Transverse colon (tissue), 4 donors: ENCODE data around the gene NFE2L3. TPM values are rescaled to one million over a fixed set of nuclear protein-coding genes. Genes with fewer than 3 reads are reported as not detected.

ENCODE experiments used
- DNase-seq: peaks from one replicate; pipeline ENCODE4 v3.0.0-alpha.2; 2019
- H3K27ac ChIP-seq, 4 donors: fragments of 200-600 bp; sonication (generic); 2 replicates each; pipeline ENCODE4 v1.5.1; 2016 to 2018; ENCODE audit warnings: inconsistent platforms in 4 of 4
- H3K27me3 ChIP-seq: fragments of 200-600 bp; sonication (generic); 2 replicates; pipeline ENCODE4 v1.5.1; 2017; ENCODE audit warnings: inconsistent platforms
- H3K36me3 ChIP-seq, 4 donors: fragments of 200-600 bp; sonication (generic); 2 replicates each; pipeline ENCODE4 v1.5.1; 2017 to 2019; ENCODE audit warnings: inconsistent platforms in 4 of 4
- H3K4me1 ChIP-seq, 4 donors: fragments of 200-600 bp; sonication (generic); 2 replicates each; pipeline ENCODE4 v1.5.1; 2017 to 2020; ENCODE audit warnings: inconsistent platforms in 4 of 4
- H3K4me3 ChIP-seq, 4 donors: fragments of 200-600 bp; sonication (generic); 1 replicate in 1 of 4; 2 replicates in 3 of 4; pipeline versions ENCODE4 v1.5.1 to v1.6.1; 2017 to 2019; ENCODE audit warnings: inconsistent platforms in 4 of 4
- H3K9me3 ChIP-seq, 2 donors: fragments of 200-600 bp; sonication (generic); 2 replicates each; pipeline ENCODE4 v1.5.1; 2017 to 2019; ENCODE audit warnings: inconsistent platforms in 2 of 2
- CTCF ChIP-seq, 5 experiments: fragments of 200-600 bp in 3 of 5; fragments of 450-650 bp in 2 of 5; sonication (generic) in 3 of 5; IDR thresholded peaks; 1 replicate in 2 of 5; 2 replicates in 3 of 5; pipeline ENCODE4 v1.5.1; 2016 to 2017; ENCODE audit warnings: antibody characterized with exemption in 5 of 5, inconsistent platforms in 3 of 5, mild to moderate bottlenecking in 2 of 5, moderate library complexity in 1 of 5
- EP300 ChIP-seq: sonication (generic); formaldehyde crosslinking; IDR thresholded peaks from one replicate; pipeline ENCODE4 v1.6.1; 2017; ENCODE audit warnings: antibody characterized with exemption, low read depth
- POLR2A ChIP-seq: fragments of 450-650 bp; IDR thresholded peaks from one replicate; pipeline ENCODE4 v1.6.1; 2016; ENCODE audit warnings: antibody characterized with exemption, mild to moderate bottlenecking, moderate library complexity
- POLR2AphosphoS5 ChIP-seq, 3 donors: sonication (generic); formaldehyde crosslinking; IDR thresholded peaks; one replicate each; pipeline ENCODE4 v1.6.1; 2016; ENCODE audit warnings: antibody characterized with exemption in 3 of 3
- WGBS, 2 donors: methylation state at CpG; one replicate each; pipeline ENCODE4 v1.1.5; 2018; ENCODE audit warnings: low coverage in 1 of 2; 5-methylcytosine and 5-hydroxymethylcytosine counted together
- in situ Hi-C, 4 donors: fragments of 200-750 bp; cut with MboI; loops; one replicate each; pipeline versions ENCODE4 v1.15.0 to v1.15.1; 2017; ENCODE audit warnings: low sequenced_read_pairs in 3 of 4, low pct_ligation_motif_present in 1 of 4, low pct_unique_long_range_greater_than_20kb in 1 of 4
- intact Hi-C: fragments of 100-400 bp; cut with DNase I; formaldehyde crosslinking; loops from one replicate; pipeline ENCODE4 v1.15.1; 2023; ENCODE audit warnings: low total_unique reads
- total RNA-seq, 4 donors: library from RNA; depleted of rRNA; stranded (reverse); fragments of >200 nt; gene quantifications; one replicate each; pipeline ENCODE4 v1.1.0, GENCODE V29; 2016

The NFE2L3 gene
- total RNA-seq, 4 donors from 2014 or later: 1.4 to 11.4 (median 6.6) TPM

- in situ Hi-C loops: loop anchor here in 2 of 4 donors (25.0 kb wide), 1 partner anchor 984 kb away; the partner anchor contains the start of genes HOXA10 (in 2 of the 2), HOXA3 (in 2 of the 2), HOXA7 (in 2 of the 2) and HOXA9 (in 2 of the 2)
- WGBS, 2 donors: 83 to 84% methylated on average over 4 to 7 of the region's 7 CpGs
- no peak overlapping the region for H3K27ac ChIP-seq
These were observed 26.4 kb downstream of the NFE2L3 start for GRCh38 chr7:26178272-26178960.

GRCh38 chr7:26179422-26179821, 27.4 kb downstream of the NFE2L3 start:
- Histone ChIP-seq H3K9me3 (no peaks in the 10 kb centered on the region), H3K27ac (no peak overlapping the region), H3K27me3 (no peaks in the 10 kb centered on the region), H3K4me1 (no peaks in the 10 kb centered on the region), H3K36me3 (no peaks in the 10 kb centered on the region), H3K4me3 (no peak overlapping the region)
- intact Hi-C loops: no loop called here
- no peak for DNase-seq
- in situ Hi-C loops: loop anchor here in 2 of 4 donors (25.0 kb wide), 1 partner anchor 983 kb away; the partner anchor contains the start of genes HOXA10 (in 2 of the 2), HOXA3 (in 2 of the 2), HOXA7 (in 2 of the 2) and HOXA9 (in 2 of the 2)
- TF ChIP-seq CTCF (IDR thresholded peaks at IDR 0.05) (no peak), POLR2AphosphoS5 (IDR thresholded peaks at IDR 0.05) (no peak), POLR2A (no peak), EP300 (no peak)
- 50 to 80% methylated on average over 2 to 5 of the region's 5 CpGs for WGBS, 2 donors

More at GRCh38 chr7:26178272-26178960, 26.4 kb downstream of the NFE2L3 start:
- no peaks in the 10 kb centered on the region for H3K4me1 ChIP-seq
- DNase-seq: no peak
- no peaks in the 10 kb centered on the region for H3K36me3 ChIP-seq
- no peaks in the 10 kb centered on the region for H3K27me3 ChIP-seq
- H3K4me3 ChIP-seq: no peak overlapping the region
- TF ChIP-seq EP300 (no peak), POLR2A (no peak), POLR2AphosphoS5 (IDR thresholded peaks at IDR 0.05) (no peak), CTCF (IDR thresholded peaks at IDR 0.05) (no peak)
- intact Hi-C loops: no loop called here
- H3K9me3 ChIP-seq: no peaks in the 10 kb centered on the region

GRCh38 chr7:26179826-26180497, 28.0 kb downstream of the NFE2L3 start:
- Histone ChIP-seq H3K9me3 (no peaks in the 10 kb centered on the region), H3K27ac (no peak overlapping the region), H3K4me1 (no peaks in the 10 kb centered on the region), H3K27me3 (no peaks in the 10 kb centered on the region), H3K36me3 (no peaks in the 10 kb centered on the region), H3K4me3 (no peak overlapping the region)
- intact Hi-C loops (no loop called here), in situ Hi-C loops (loop anchor here in 2 of 4 donors (25.0 kb wide), 1 partner anchor 982 kb away; the partner anchor contains the start of genes HOXA10 (in 2 of the 2), HOXA3 (in 2 of the 2), HOXA7 (in 2 of the 2) and HOXA9 (in 2 of the 2))
- no peak for DNase-seq
- TF ChIP-seq EP300 (no peak), POLR2AphosphoS5 (IDR thresholded peaks at IDR 0.05) (peak in 1 of 3 donors; percentile 4), CTCF (IDR thresholded peaks at IDR 0.05) (no peak), POLR2A (no peak)
- WGBS, 2 donors: 47 to 58% methylated on average over 6 to 8 of the region's 8 CpGs

- Histone ChIP-seq H3K36me3 (no peaks in the 10 kb centered on the region), H3K4me3 (no peak overlapping the region), H3K9me3 (no peaks in the 10 kb centered on the region), H3K4me1 (no peaks in the 10 kb centered on the region), H3K27ac (no peak overlapping the region), H3K27me3 (no peaks in the 10 kb centered on the region)
- intact Hi-C loops: no loop called here
- in situ Hi-C loops: loop anchor here in 2 of 4 donors (25.0 kb wide), 1 partner anchor 982 kb away; the partner anchor contains the start of genes HOXA10 (in 2 of the 2), HOXA3 (in 2 of the 2), HOXA7 (in 2 of the 2) and HOXA9 (in 2 of the 2)
- 36 to 78% methylated on average over 2 to 5 of the region's 5 CpGs for WGBS, 2 donors
- no peak for DNase-seq
- TF ChIP-seq POLR2A: peak; percentile 17
- no peak for TF ChIP-seq EP300
- TF ChIP-seq CTCF (IDR thresholded peaks at IDR 0.05): no peak
These were observed 28.8 kb downstream of the NFE2L3 start for GRCh38 chr7:26180792-26181198.
